Stimulated activated CD8-positive, alpha-beta memory T cell treated with anti-CD3 and anti-CD28 coated beads, Interleukin-7, amount 100 ng/mL, for 1 hour (primary cell): ENCODE results near the gene MLXIP.

Source experiments
- DNase-seq, 2 donors: peaks; one replicate each; pipeline ENCODE4 v3.0.0-alpha.2; 2020; ENCODE audit warnings: low read depth in 2 of 2

MLXIP gene

GRCh38 chr12:122185494-122186082 lies 107.0 kb downstream of the MLXIP start:
- DNase-seq = no peak

- DNase-seq = no peak
These were observed 108.9 kb downstream of the MLXIP start for GRCh38 chr12:122187466-122187865.

GRCh38 chr12:122189626-122190475 lies 111.3 kb downstream of the MLXIP start:
- no peak for DNase-seq

GRCh38 chr12:122190842-122191668 lies 112.5 kb downstream of the MLXIP start:
- peak; percentile 45 to 51 for DNase-seq

GRCh38 chr12:122192441-122192840 lies 113.9 kb downstream of the MLXIP start:
- DNase-seq = no peak

- no peak for DNase-seq
These were observed 116.2 kb downstream of the MLXIP start for GRCh38 chr12:122194804-122195203.

- DNase-seq = no peak
These were observed 116.8 kb downstream of the MLXIP start for GRCh38 chr12:122195405-122195804.
